HEK293 (cell line): Measurements from ENCODE around the gene LHFPL5.

Experiments used
- CTCF ChIA-PET: fragments of 350-600 bp; formaldehyde crosslinking; extraction: SDS; loops from one replicate; lab custom pipeline; 2021; ENCODE audit warnings: antibody characterized with exemption; lab: Yijun Ruan, JAX
- POLR2A ChIA-PET: fragments of 300-600 bp; formaldehyde crosslinking; extraction: SDS; loops from one replicate; lab custom pipeline; 2020; ENCODE audit warnings: antibody characterized with exemption, inconsistent platforms; lab: Yijun Ruan, JAX
- H3K27ac ChIP-seq: fragments of 200-500 bp; sonication (Bioruptor generic); 2 replicates; pipeline ENCODE4 v1.5.1; 2014; ENCODE audit warnings: low read depth, low read length, control low read depth, inconsistent platforms; ENCODE audit errors: extremely low read depth
- H3K36me3 ChIP-seq, 2 experiments: fragments of 200-500 bp in 1 of 2; sonication (Bioruptor generic) in 1 of 2; 1 replicate in 1 of 2; 2 replicates in 1 of 2; pipeline ENCODE4 v1.5.1; 2014 to 2017; ENCODE audit warnings: inconsistent platforms in 2 of 2, low read length in 2 of 2; ENCODE audit not compliant: control insufficient read depth in 2 of 2, insufficient read depth in 1 of 2
- H3K4me1 ChIP-seq: fragments of 200-500 bp; sonication (Bioruptor generic); 2 replicates; pipeline ENCODE4 v1.5.1; 2014; ENCODE audit warnings: mild to moderate bottlenecking, low read length, inconsistent platforms; ENCODE audit not compliant: control insufficient read depth, insufficient read depth
- H3K4me3 ChIP-seq: 2 replicates; pipeline ENCODE4 v1.5.1; 2011; ENCODE audit warnings: low read depth, mild to moderate bottlenecking, control low read depth, low read length, moderate library complexity
- H3K9me3 ChIP-seq: fragments of 200-500 bp; sonication (Bioruptor generic); 2 replicates; pipeline ENCODE4 v1.5.1; 2014; ENCODE audit warnings: low read depth, low read length, inconsistent platforms; ENCODE audit not compliant: control insufficient read depth, insufficient read depth
- TCF7L2 ChIP-seq: IDR thresholded peaks from 2 replicates; pipeline ENCODE4 v1.6.1; 2011; ENCODE audit warnings: low read depth, mild to moderate bottlenecking, inconsistent platforms, low read length, moderate library complexity, borderline replicate concordance
- ZNF138 ChIP-seq: fragments of 450-650 bp; formaldehyde crosslinking; IDR thresholded peaks from 2 replicates; pipeline ENCODE4 v1.5.1; 2016; ENCODE audit warnings: missing biosample characterization, missing genetic modification characterization, borderline replicate concordance
- ZNF221 ChIP-seq: fragments of 450-650 bp; formaldehyde crosslinking; IDR thresholded peaks from 2 replicates; pipeline ENCODE4 v1.5.1; 2017; ENCODE audit warnings: missing biosample characterization, missing genetic modification characterization, borderline replicate concordance
- ZNF335 ChIP-seq: fragments of 450-650 bp; formaldehyde crosslinking; conservative IDR thresholded peaks from 2 replicates; pipeline ENCODE4 v1.5.1; 2016; ENCODE audit warnings: missing biosample characterization, missing genetic modification characterization
- ZNF585B ChIP-seq: fragments of 450-650 bp; formaldehyde crosslinking; IDR thresholded peaks from 2 replicates; pipeline ENCODE4 v1.5.1; 2016; ENCODE audit warnings: missing biosample characterization, missing genetic modification characterization
- ZNF624 ChIP-seq: fragments of 450-650 bp; formaldehyde crosslinking; IDR thresholded peaks from 2 replicates; pipeline ENCODE4 v1.5.1; 2017; ENCODE audit warnings: missing biosample characterization, missing genetic modification characterization
- ZNF768 ChIP-seq: fragments of 450-650 bp; formaldehyde crosslinking; IDR thresholded peaks from 2 replicates; pipeline ENCODE4 v1.5.1; 2018; ENCODE audit warnings: missing biosample characterization, mild to moderate bottlenecking, missing genetic modification characterization
- ZNF843 ChIP-seq: fragments of 450-650 bp; formaldehyde crosslinking; IDR thresholded peaks from 2 replicates; pipeline ENCODE4 v1.5.1; 2016; ENCODE audit warnings: missing biosample characterization, missing genetic modification characterization
- TF ChIP-seq, protein P1 (sequence below): fragments of 450-650 bp; formaldehyde crosslinking; IDR thresholded peaks from 2 replicates; pipeline ENCODE4 v1.5.1; 2016; ENCODE audit warnings: missing biosample characterization, missing genetic modification characterization
- TF ChIP-seq, protein P2 (sequence below): fragments of 450-650 bp; formaldehyde crosslinking; IDR thresholded peaks from 2 replicates; pipeline ENCODE4 v1.5.1; 2017; ENCODE audit warnings: missing biosample characterization, missing genetic modification characterization
- TF ChIP-seq, protein P3 (sequence below): fragments of 450-650 bp; formaldehyde crosslinking; conservative IDR thresholded peaks from 2 replicates; pipeline ENCODE4 v1.5.1; 2016; ENCODE audit warnings: low read depth, missing biosample characterization, missing genetic modification characterization
- TF ChIP-seq, protein P4 (sequence below): fragments of 450-650 bp; formaldehyde crosslinking; IDR thresholded peaks from 2 replicates; pipeline ENCODE4 v1.5.1; 2016; ENCODE audit warnings: missing biosample characterization, missing genetic modification characterization, borderline replicate concordance
- TF ChIP-seq, protein P5 (sequence below): fragments of 450-650 bp; formaldehyde crosslinking; IDR thresholded peaks from 2 replicates; pipeline ENCODE4 v1.5.1; 2016; ENCODE audit warnings: missing biosample characterization, missing genetic modification characterization, borderline replicate concordance

LHFPL5 gene

DNA sequence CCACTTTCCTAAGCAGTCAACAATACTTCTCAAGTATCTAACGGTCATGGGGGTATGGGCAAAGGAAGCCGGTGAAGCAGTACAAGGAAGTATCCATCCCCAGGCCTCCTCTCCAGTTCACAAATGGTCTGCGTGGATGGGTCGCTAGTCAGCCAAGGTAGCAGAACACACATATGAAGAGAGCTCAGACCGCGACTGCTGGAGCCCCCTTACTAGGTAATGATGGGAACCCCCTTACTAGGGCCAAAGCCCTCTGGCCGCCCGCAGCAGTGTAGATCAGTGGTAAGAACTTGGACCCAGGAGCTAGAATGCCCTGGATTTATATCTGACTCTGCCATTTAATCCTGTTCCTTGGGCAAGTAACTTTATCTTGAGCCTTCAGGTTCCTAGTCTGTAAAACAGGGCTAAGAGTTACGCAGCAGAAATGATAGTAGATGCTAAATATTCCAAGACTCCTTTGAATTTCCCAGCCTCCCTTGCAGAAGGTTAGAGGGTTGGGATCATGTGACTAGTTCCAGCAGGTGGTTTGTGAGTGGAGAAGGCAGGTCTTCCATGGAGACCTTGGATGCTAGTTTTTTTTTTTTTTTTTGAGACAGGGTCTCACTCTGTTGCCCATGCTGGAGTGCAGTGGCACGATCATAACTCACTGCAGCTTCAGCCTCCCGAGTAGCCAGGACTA lies 30.9 kb upstream of the LHFPL5 start (continued):
- TF ChIP-seq, protein P1, sequence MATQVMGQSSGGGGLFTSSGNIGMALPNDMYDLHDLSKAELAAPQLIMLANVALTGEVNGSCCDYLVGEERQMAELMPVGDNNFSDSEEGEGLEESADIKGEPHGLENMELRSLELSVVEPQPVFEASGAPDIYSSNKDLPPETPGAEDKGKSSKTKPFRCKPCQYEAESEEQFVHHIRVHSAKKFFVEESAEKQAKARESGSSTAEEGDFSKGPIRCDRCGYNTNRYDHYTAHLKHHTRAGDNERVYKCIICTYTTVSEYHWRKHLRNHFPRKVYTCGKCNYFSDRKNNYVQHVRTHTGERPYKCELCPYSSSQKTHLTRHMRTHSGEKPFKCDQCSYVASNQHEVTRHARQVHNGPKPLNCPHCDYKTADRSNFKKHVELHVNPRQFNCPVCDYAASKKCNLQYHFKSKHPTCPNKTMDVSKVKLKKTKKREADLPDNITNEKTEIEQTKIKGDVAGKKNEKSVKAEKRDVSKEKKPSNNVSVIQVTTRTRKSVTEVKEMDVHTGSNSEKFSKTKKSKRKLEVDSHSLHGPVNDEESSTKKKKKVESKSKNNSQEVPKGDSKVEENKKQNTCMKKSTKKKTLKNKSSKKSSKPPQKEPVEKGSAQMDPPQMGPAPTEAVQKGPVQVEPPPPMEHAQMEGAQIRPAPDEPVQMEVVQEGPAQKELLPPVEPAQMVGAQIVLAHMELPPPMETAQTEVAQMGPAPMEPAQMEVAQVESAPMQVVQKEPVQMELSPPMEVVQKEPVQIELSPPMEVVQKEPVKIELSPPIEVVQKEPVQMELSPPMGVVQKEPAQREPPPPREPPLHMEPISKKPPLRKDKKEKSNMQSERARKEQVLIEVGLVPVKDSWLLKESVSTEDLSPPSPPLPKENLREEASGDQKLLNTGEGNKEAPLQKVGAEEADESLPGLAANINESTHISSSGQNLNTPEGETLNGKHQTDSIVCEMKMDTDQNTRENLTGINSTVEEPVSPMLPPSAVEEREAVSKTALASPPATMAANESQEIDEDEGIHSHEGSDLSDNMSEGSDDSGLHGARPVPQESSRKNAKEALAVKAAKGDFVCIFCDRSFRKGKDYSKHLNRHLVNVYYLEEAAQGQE: no peak
- TF ChIP-seq, protein P2, sequence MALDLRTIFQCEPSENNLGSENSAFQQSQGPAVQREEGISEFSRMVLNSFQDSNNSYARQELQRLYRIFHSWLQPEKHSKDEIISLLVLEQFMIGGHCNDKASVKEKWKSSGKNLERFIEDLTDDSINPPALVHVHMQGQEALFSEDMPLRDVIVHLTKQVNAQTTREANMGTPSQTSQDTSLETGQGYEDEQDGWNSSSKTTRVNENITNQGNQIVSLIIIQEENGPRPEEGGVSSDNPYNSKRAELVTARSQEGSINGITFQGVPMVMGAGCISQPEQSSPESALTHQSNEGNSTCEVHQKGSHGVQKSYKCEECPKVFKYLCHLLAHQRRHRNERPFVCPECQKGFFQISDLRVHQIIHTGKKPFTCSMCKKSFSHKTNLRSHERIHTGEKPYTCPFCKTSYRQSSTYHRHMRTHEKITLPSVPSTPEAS (tag by site-specific recombination): no peak
- TF ChIP-seq ZNF335 (tag by site-specific recombination): no peak

DNA sequence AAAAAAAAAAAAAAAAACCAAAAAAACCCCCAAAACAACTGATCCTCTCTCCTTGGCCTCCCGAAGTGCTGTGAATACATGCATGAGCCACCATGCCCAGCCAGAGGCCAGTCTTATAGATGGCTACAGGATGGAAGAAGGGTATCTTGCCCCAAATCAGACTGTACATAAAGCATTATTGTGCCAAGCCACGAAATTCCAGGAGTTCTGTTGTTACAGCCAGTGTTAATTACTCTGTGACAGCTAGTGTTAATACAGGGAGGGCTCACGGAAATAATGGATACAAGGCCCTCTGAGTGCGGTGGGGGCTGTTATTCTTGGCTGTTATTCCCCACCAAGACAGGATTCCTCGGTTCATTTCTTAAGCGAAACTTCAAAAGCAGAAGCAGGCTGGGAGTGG lies 30.1 kb upstream of the LHFPL5 start:
- Histone ChIP-seq H3K4me1 (no peaks in the 10 kb centered on the region), H3K4me3 (no peak overlapping the region), H3K36me3 (no peaks in the 10 kb centered on the region), H3K9me3 (no peaks in the 10 kb centered on the region), H3K27ac (no peak overlapping the region)
- TF ChIP-seq, protein P3, sequence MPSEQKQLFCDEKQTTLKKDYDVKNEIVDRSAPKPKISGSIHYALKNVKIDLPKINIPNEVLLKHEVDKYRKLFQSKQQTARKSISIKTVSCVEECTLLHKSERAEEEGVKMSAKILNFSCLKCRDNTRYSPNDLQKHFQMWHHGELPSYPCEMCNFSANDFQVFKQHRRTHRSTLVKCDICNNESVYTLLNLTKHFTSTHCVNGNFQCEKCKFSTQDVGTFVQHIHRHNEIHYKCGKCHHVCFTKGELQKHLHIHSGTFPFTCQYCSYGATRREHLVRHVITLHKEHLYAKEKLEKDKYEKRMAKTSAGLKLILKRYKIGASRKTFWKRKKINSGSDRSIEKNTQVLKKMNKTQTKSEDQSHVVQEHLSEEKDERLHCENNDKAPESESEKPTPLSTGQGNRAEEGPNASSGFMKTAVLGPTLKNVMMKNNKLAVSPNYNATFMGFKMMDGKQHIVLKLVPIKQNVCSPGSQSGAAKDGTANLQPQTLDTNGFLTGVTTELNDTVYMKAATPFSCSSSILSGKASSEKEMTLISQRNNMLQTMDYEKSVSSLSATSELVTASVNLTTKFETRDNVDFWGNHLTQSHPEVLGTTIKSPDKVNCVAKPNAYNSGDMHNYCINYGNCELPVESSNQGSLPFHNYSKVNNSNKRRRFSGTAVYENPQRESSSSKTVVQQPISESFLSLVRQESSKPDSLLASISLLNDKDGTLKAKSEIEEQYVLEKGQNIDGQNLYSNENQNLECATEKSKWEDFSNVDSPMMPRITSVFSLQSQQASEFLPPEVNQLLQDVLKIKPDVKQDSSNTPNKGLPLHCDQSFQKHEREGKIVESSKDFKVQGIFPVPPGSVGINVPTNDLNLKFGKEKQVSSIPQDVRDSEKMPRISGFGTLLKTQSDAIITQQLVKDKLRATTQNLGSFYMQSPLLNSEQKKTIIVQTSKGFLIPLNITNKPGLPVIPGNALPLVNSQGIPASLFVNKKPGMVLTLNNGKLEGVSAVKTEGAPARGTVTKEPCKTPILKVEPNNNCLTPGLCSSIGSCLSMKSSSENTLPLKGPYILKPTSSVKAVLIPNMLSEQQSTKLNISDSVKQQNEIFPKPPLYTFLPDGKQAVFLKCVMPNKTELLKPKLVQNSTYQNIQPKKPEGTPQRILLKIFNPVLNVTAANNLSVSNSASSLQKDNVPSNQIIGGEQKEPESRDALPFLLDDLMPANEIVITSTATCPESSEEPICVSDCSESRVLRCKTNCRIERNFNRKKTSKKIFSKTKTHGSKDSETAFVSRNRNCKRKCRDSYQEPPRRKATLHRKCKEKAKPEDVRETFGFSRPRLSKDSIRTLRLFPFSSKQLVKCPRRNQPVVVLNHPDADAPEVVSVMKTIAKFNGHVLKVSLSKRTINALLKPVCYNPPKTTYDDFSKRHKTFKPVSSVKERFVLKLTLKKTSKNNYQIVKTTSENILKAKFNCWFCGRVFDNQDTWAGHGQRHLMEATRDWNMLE: no peak
- ChIA-PET POLR2A (no interaction called here), CTCF (no interaction called here)

DNA sequence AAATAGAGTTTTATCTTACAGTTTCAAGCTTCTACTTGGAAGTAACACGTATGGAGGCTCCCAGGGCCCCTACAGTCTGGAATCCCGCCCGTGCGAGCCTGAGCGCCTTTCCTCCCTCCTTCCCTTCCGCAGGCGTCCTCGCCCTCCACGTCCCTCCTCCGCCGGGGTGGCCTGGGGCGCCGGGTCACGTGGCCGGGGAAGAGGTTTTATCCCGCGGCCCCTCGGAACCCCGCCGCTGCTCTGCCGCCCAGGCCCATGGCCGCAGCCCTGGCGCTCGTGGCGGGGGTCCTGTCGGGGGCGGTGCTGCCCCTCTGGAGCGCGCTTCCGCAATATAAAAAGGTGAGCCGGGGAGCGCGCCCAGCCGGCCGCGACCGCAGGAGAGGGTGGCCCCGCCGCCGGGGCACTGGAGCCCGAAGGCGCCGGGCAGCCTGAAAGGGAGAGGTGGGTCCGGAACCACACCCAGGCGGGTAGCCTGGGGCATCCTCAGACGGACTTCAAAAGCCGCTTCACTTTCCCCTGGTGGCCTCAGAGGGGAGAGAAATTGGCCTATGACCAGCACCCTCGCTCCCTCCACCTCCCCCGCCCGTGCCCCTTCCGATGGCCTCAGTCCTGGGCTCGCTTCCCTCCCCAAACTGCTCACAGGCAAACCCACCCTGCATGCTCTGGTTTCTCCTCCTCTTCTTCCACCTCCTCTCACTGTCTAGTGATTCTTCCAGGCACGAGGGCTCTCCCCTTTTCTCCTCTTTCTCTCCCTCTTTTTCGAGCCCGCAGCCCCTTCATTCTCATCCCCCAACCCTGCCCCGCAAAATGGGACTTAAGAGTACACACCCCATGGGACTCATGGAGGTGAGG lies 28.6 kb upstream of the LHFPL5 start, which contains the start of gene CLPSL2:
Gene CLPSL2, plus strand, starts transcription at position 235 of the 852 bp plus-strand sequence. Its CDS starts 21 bp downstream, at position 256.
- Histone ChIP-seq H3K27ac (peak within 1 kb of the TSS; percentile 48; the same call in 1 of the 2 replicates), H3K36me3 (no peaks in the 10 kb centered on the region), H3K9me3 (no peaks in the 10 kb centered on the region), H3K4me3 (peak within 1 kb of the TSS; percentile 42), H3K4me1 (no peaks in the 10 kb centered on the region)
- ChIA-PET POLR2A (no interaction called here), CTCF (no interaction called here)
- TF ChIP-seq ZNF335 (tag by site-specific recombination) (peak; percentile 72; the same call in 1 of the 2 replicates), ZNF843 (tag by site-specific recombination) (no peak), ZNF221 (no peak), ZNF138 (tag by site-specific recombination) (no peak), TCF7L2 (no peak), ZNF768 (no peak), ZNF624 (tag by site-specific recombination) (no peak), ZNF585B (tag by site-specific recombination) (no peak)
- TF ChIP-seq, protein P4, sequence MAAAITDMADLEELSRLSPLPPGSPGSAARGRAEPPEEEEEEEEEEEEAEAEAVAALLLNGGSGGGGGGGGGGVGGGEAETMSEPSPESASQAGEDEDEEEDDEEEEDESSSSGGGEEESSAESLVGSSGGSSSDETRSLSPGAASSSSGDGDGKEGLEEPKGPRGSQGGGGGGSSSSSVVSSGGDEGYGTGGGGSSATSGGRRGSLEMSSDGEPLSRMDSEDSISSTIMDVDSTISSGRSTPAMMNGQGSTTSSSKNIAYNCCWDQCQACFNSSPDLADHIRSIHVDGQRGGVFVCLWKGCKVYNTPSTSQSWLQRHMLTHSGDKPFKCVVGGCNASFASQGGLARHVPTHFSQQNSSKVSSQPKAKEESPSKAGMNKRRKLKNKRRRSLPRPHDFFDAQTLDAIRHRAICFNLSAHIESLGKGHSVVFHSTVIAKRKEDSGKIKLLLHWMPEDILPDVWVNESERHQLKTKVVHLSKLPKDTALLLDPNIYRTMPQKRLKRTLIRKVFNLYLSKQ (tag by site-specific recombination): no peak
- TF ChIP-seq, protein P5, sequence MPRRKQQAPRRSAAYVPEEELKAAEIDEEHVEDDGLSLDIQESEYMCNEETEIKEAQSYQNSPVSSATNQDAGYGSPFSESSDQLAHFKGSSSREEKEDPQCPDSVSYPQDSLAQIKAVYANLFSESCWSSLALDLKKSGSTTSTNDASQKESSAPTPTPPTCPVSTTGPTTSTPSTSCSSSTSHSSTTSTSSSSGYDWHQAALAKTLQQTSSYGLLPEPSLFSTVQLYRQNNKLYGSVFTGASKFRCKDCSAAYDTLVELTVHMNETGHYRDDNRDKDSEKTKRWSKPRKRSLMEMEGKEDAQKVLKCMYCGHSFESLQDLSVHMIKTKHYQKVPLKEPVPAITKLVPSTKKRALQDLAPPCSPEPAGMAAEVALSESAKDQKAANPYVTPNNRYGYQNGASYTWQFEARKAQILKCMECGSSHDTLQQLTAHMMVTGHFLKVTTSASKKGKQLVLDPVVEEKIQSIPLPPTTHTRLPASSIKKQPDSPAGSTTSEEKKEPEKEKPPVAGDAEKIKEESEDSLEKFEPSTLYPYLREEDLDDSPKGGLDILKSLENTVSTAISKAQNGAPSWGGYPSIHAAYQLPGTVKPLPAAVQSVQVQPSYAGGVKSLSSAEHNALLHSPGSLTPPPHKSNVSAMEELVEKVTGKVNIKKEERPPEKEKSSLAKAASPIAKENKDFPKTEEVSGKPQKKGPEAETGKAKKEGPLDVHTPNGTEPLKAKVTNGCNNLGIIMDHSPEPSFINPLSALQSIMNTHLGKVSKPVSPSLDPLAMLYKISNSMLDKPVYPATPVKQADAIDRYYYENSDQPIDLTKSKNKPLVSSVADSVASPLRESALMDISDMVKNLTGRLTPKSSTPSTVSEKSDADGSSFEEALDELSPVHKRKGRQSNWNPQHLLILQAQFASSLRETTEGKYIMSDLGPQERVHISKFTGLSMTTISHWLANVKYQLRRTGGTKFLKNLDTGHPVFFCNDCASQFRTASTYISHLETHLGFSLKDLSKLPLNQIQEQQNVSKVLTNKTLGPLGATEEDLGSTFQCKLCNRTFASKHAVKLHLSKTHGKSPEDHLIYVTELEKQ (tag by site-specific recombination): no peak
